ENCODE results near the gene SMG6. TPM values are rescaled to one million over a fixed set of nuclear protein-coding genes. Genes with fewer than 3 reads are reported as not detected.

SMG6 gene
- total and polyA plus RNA-seq, 2 of the 4 experiments (the other 2 are of a cell fraction) = 16.3 to 30.3 TPM

- H2AK9ac ChIP-seq (replicated peaks; ENCODE audit: low read depth, low read length, poor library complexity) = no peak overlapping the region
- no TSS peak for BruUV-seq (replicated peaks)
- H4K5ac ChIP-seq (ENCODE audit: low read depth, low read length) = no peak overlapping the region
- dilution Hi-C loops (cut with HindIII; ENCODE audit: low sequenced_read_pairs, unreplicated experiment) = no loop called here
- H3K23ac ChIP-seq (ENCODE audit: low read depth, low read length) = no peak overlapping the region
- no peak overlapping the region for H3K4me2 ChIP-seq (ENCODE audit: low read depth, low read length)
- no peak overlapping the region for H3K4ac ChIP-seq (ENCODE audit: low read depth, low read length)
- H3K9ac ChIP-seq (ENCODE audit: low read depth, low read length) = no peak overlapping the region
- TF ChIP-seq MAZ (IDR thresholded peaks at IDR 0.05; ENCODE audit: borderline replicate concordance, low read depth, low read length) (no peak), SMC3 (IDR thresholded peaks at IDR 0.05; ENCODE audit: low read depth, low read length) (no peak), RCOR1 (IDR thresholded peaks at IDR 0.05; ENCODE audit: insufficient replicate concordance, low read length) (no peak), MAFK (IDR thresholded peaks at IDR 0.05; ENCODE audit: low read depth, low read length) (no peak), CHD1 (IDR thresholded peaks at IDR 0.05; ENCODE audit: low read depth, low read length) (no peak), MXI1 (IDR thresholded peaks at IDR 0.05; ENCODE audit: borderline replicate concordance, low read depth, low read length) (no peak), RFX5 (IDR thresholded peaks at IDR 0.05; ENCODE audit: low read depth, low read length) (no peak), RAD21 (IDR thresholded peaks at IDR 0.05; ENCODE audit: low read length) (no peak), CEBPB (IDR thresholded peaks at IDR 0.05; ENCODE audit: low read depth, low read length) (no peak), ELK1 (IDR thresholded peaks at IDR 0.05; ENCODE audit: borderline replicate concordance, low read depth, low read length) (no peak), NFE2L2 (IDR thresholded peaks at IDR 0.05; ENCODE audit: low read depth, low read length) (no peak), FOS (IDR thresholded peaks at IDR 0.05; ENCODE audit: low read depth, low read length) (no peak), POLR2A (IDR thresholded peaks at IDR 0.05; ENCODE audit: low read depth, low read length) (no peak), BHLHE40 (IDR thresholded peaks at IDR 0.05; ENCODE audit: low read depth, low read length) (no peak)
- TF ChIP-seq, protein P1, sequence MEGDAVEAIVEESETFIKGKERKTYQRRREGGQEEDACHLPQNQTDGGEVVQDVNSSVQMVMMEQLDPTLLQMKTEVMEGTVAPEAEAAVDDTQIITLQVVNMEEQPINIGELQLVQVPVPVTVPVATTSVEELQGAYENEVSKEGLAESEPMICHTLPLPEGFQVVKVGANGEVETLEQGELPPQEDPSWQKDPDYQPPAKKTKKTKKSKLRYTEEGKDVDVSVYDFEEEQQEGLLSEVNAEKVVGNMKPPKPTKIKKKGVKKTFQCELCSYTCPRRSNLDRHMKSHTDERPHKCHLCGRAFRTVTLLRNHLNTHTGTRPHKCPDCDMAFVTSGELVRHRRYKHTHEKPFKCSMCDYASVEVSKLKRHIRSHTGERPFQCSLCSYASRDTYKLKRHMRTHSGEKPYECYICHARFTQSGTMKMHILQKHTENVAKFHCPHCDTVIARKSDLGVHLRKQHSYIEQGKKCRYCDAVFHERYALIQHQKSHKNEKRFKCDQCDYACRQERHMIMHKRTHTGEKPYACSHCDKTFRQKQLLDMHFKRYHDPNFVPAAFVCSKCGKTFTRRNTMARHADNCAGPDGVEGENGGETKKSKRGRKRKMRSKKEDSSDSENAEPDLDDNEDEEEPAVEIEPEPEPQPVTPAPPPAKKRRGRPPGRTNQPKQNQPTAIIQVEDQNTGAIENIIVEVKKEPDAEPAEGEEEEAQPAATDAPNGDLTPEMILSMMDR (conservative IDR thresholded peaks at IDR 0.05; ENCODE audit: low read depth, low read length) = no peak
- TF ChIP-seq, protein P2, sequence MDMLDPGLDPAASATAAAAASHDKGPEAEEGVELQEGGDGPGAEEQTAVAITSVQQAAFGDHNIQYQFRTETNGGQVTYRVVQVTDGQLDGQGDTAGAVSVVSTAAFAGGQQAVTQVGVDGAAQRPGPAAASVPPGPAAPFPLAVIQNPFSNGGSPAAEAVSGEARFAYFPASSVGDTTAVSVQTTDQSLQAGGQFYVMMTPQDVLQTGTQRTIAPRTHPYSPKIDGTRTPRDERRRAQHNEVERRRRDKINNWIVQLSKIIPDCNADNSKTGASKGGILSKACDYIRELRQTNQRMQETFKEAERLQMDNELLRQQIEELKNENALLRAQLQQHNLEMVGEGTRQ (IDR thresholded peaks at IDR 0.05; ENCODE audit: low read depth, low read length) = no peak
- H3K9me3 ChIP-seq (ENCODE audit: control insufficient read depth, insufficient read depth, low read length) = no peaks in the 10 kb centered on the region
- H4K20me1 ChIP-seq (ENCODE audit: insufficient read depth, low read length) = no peaks in the 10 kb centered on the region
- H3K9me1 ChIP-seq (ENCODE audit: insufficient read depth, low read length) = peaks cover 3% of the 10 kb centered on the region
- no peak overlapping the region for H2AK5ac ChIP-seq (ENCODE audit: low read depth, low read length)
- no peak overlapping the region for H4K91ac ChIP-seq (ENCODE audit: insufficient read depth, low read depth, low read length)
- H3K18ac ChIP-seq (ENCODE audit: low read depth, low read length) = no peak overlapping the region
- H3K27ac ChIP-seq (ENCODE audit: insufficient read depth, low read length) = no peak overlapping the region
- peaks cover 10% of the 10 kb centered on the region for H3K4me1 ChIP-seq (ENCODE audit: control insufficient read depth, insufficient read depth, low read length)
- ATAC-seq (ENCODE audit: low read depth) (no peak), DNase-seq (peak; percentile 13)
- WGBS, 2 experiments (ENCODE audit: extremely low coverage in 2 of 2, insufficient read length in 1 of 2) = 90% methylated on average over 2 of the region's 8 CpGs; no CpG with 5 or more reads in 1 of the 2 experiments
- H3K79me1 ChIP-seq (ENCODE audit: low read depth in 1 of 2, low read length in 2 of 2) = peaks cover 12 to 15% of the 10 kb centered on the region in 2 experiments
- no peak overlapping the region for H2BK5ac ChIP-seq (ENCODE audit: low read depth, low read length, poor library complexity, severe bottlenecking)
- no peaks in the 10 kb centered on the region for H3K27me3 ChIP-seq (ENCODE audit: control insufficient read depth, insufficient read depth, low read length)
- no peak overlapping the region for H3K14ac ChIP-seq (replicated peaks; ENCODE audit: low read depth, low read length)
- H2BK15ac ChIP-seq (ENCODE audit: low read depth, low read length) = no peak overlapping the region
- no peak overlapping the region for H2BK120ac ChIP-seq (ENCODE audit: low read depth, low read length)
- H2BK20ac ChIP-seq (ENCODE audit: low read depth, low read length) = no peak overlapping the region
- no peaks in the 10 kb centered on the region; the same call in 1 of the 2 replicates for H3K36me3 ChIP-seq (ENCODE audit: control insufficient read depth, insufficient read depth, low read length)
- ChIA-PET POLR2A (ENCODE audit: unreplicated experiment) (no interaction called here), CTCF (interaction anchor here (1.4 kb wide), 1 partner anchor 14 kb away, joined by 4 read pairs; no protein-coding TSS in a partner anchor)
- intact Hi-C loops (cut with micrococcal nuclease) = no loop called here
- H3K56ac ChIP-seq (ENCODE audit: extremely low read depth, insufficient read depth, low read length) = no peak overlapping the region
- no peak overlapping the region for H2AFZ ChIP-seq (replicated peaks; ENCODE audit: low read length, poor library complexity)
- no peak overlapping the region for H3K4me3 ChIP-seq (ENCODE audit: insufficient read depth, low read depth, low read length)
- no peak overlapping the region for H4K8ac ChIP-seq (ENCODE audit: low read depth in 2 of 2, low read length in 2 of 2)
- in situ Hi-C loops (cut with MboI; ENCODE audit: low sequenced_read_pairs) = no loop called here
These were observed 195.4 kb downstream of the SMG6 start for GRCh38 chr17:2108170-2108569.
